Measurements from ENCODE around the gene TMEM234. TPM values are rescaled to one million over a fixed set of nuclear protein-coding genes. Genes with fewer than 3 reads are reported as not detected.

The TMEM234 gene
- total RNA-seq, 4 donors from 2014 or later, result 7.7 to 18.7 (median 12.6) TPM

- no peak for DNase-seq (ENCODE audit: low spot score in 2 of 2)
- WGBS, result 88% methylated on average over 1 of the region's 1 CpG
- Histone ChIP-seq H3K9me3 (no peaks in the 10 kb centered on the region), H3K27me3 (no peaks in the 10 kb centered on the region), H3K27ac (no peak overlapping the region), H3K4me3 (no peak overlapping the region), H3K36me3 (peaks cover 58% of the 10 kb centered on the region), H3K4me1 (peaks cover 33% of the 10 kb centered on the region)
- TF ChIP-seq POLR2A (IDR thresholded peaks at IDR 0.05), result no peak
- TF ChIP-seq EP300 (IDR thresholded peaks at IDR 0.05), result no peak
- no peak for TF ChIP-seq POLR2AphosphoS5 (IDR thresholded peaks at IDR 0.05)
- TF ChIP-seq, protein P1, sequence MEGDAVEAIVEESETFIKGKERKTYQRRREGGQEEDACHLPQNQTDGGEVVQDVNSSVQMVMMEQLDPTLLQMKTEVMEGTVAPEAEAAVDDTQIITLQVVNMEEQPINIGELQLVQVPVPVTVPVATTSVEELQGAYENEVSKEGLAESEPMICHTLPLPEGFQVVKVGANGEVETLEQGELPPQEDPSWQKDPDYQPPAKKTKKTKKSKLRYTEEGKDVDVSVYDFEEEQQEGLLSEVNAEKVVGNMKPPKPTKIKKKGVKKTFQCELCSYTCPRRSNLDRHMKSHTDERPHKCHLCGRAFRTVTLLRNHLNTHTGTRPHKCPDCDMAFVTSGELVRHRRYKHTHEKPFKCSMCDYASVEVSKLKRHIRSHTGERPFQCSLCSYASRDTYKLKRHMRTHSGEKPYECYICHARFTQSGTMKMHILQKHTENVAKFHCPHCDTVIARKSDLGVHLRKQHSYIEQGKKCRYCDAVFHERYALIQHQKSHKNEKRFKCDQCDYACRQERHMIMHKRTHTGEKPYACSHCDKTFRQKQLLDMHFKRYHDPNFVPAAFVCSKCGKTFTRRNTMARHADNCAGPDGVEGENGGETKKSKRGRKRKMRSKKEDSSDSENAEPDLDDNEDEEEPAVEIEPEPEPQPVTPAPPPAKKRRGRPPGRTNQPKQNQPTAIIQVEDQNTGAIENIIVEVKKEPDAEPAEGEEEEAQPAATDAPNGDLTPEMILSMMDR (IDR thresholded peaks at IDR 0.05), result no peak
Observed at GRCh38 chr1:32197074-32197473, 25.1 kb downstream of the TMEM234 start.

- H3K27ac ChIP-seq, result no peak overlapping the region
- DNase-seq (ENCODE audit: low spot score in 2 of 2), result no peak
- H3K27me3 ChIP-seq, result no peaks in the 10 kb centered on the region
- H3K4me1 ChIP-seq, result peaks cover 24% of the 10 kb centered on the region
- H3K4me3 ChIP-seq, result no peak overlapping the region
- no peaks in the 10 kb centered on the region for H3K9me3 ChIP-seq
- no peak for TF ChIP-seq EP300 (IDR thresholded peaks at IDR 0.05)
- TF ChIP-seq, protein P1 (IDR thresholded peaks at IDR 0.05), result no peak
- TF ChIP-seq POLR2AphosphoS5 (IDR thresholded peaks at IDR 0.05), result no peak
- no peak for TF ChIP-seq POLR2A (IDR thresholded peaks at IDR 0.05)
- peaks cover 67% of the 10 kb centered on the region for H3K36me3 ChIP-seq
Observed at GRCh38 chr1:32195972-32196823, 26.0 kb downstream of the TMEM234 start.

GRCh38 chr1:32195531-32195930 is 26.6 kb downstream of the TMEM234 start:
- Histone ChIP-seq H3K4me1 (peaks cover 18% of the 10 kb centered on the region), H3K36me3 (peaks cover 74% of the 10 kb centered on the region), H3K9me3 (no peaks in the 10 kb centered on the region), H3K27me3 (no peaks in the 10 kb centered on the region), H3K27ac (no peak overlapping the region), H3K4me3 (no peak overlapping the region)
- DNase-seq (ENCODE audit: low spot score in 2 of 2), result no peak
- WGBS, result 80% methylated on average over 3 of the region's 3 CpGs
- TF ChIP-seq POLR2AphosphoS5 (IDR thresholded peaks at IDR 0.05) (no peak), POLR2A (IDR thresholded peaks at IDR 0.05) (no peak), EP300 (IDR thresholded peaks at IDR 0.05) (no peak)
- TF ChIP-seq, protein P1 (IDR thresholded peaks at IDR 0.05), result no peak

GRCh38 chr1:32194984-32195383 is 27.2 kb downstream of the TMEM234 start:
- TF ChIP-seq POLR2AphosphoS5 (IDR thresholded peaks at IDR 0.05), result no peak
- no peak for TF ChIP-seq POLR2A (IDR thresholded peaks at IDR 0.05)
- TF ChIP-seq, protein P1 (IDR thresholded peaks at IDR 0.05), result no peak
- no peak for DNase-seq (ENCODE audit: low spot score in 2 of 2)
- Histone ChIP-seq H3K27me3 (no peaks in the 10 kb centered on the region), H3K9me3 (no peaks in the 10 kb centered on the region), H3K4me1 (peaks cover 15% of the 10 kb centered on the region), H3K4me3 (no peak overlapping the region), H3K27ac (no peak overlapping the region), H3K36me3 (peaks cover 79% of the 10 kb centered on the region)
- 91% methylated on average over 6 of the region's 6 CpGs for WGBS

DNA sequence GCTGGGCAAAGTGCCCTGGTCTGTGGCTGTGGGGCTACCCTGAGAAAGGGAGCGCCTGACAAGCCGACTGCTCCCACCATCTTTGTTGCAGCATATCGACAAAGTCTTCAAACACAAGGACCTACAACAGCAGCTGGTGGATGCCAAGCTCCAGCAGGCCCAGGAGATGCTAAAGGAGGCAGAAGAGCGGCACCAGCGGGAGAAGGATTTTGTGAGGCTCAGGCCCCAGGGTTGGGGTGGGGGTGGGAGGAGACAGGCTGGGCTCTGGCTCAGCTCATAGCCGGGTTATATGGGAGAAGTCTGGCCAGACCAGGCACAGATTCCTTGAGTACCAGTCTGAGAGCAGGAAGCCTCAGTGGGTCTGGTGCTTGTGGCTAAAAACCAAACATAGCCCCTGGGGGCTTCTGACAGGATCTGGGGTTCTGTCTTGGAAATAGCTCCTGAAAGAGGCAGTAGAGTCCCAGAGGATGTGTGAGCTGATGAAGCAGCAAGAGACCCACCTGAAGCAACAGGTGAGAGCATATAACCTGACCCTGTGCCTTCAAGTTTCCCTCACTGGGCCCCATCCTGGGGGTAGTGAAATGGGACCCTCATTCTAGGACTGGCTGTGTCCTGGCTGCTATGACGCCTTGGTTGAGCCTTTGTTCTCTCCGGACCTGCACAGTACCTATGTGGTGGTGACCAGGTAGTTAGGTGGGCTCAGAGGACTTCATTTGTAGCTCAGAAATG is 29.8 kb downstream of the TMEM234 start:
- Histone ChIP-seq H3K27ac (no peak overlapping the region), H3K27me3 (no peaks in the 10 kb centered on the region), H3K9me3 (no peaks in the 10 kb centered on the region), H3K4me1 (peaks cover 7% of the 10 kb centered on the region), H3K36me3 (peaks cover 100% of the 10 kb centered on the region), H3K4me3 (no peak overlapping the region)
- DNase-seq (ENCODE audit: low spot score in 2 of 2), result no peak
- TF ChIP-seq POLR2AphosphoS5 (IDR thresholded peaks at IDR 0.05) (no peak), EP300 (IDR thresholded peaks at IDR 0.05) (no peak), POLR2A (IDR thresholded peaks at IDR 0.05) (no peak)
- TF ChIP-seq, protein P1 (IDR thresholded peaks at IDR 0.05), result no peak
- WGBS, result 86% methylated on average over 8 of the region's 8 CpGs

Measured in suprapubic skin (tissue), 4 donors.